Nephron (organoid): ENCODE data around the gene HRC.

Experiments used
- H3K27ac Mint-ChIP-seq, 3 experiments: 2 replicates each; pipeline ENCODE4 v1.8.0; 2020; ENCODE audit warnings: mixed read lengths in 3 of 3, mild to moderate bottlenecking in 2 of 3, moderate library complexity in 1 of 3
- H3K27me3 Mint-ChIP-seq: 2 replicates; pipeline ENCODE4 v1.8.0; 2021; ENCODE audit warnings: low read depth, mild to moderate bottlenecking, moderate library complexity, mixed read lengths
- H3K36me3 Mint-ChIP-seq: 2 replicates; pipeline ENCODE4 v1.8.0; 2020; ENCODE audit warnings: low read depth, mixed read lengths
- H3K4me1 Mint-ChIP-seq: 2 replicates; pipeline ENCODE4 v1.8.0; 2020; ENCODE audit warnings: mixed read lengths
- H3K4me3 Mint-ChIP-seq, 3 experiments: 2 replicates each; pipeline ENCODE4 v1.8.0; 2020; ENCODE audit warnings: mild to moderate bottlenecking in 3 of 3, mixed read lengths in 3 of 3, moderate library complexity in 2 of 3
- H3K9me3 Mint-ChIP-seq: 2 replicates; pipeline ENCODE4 v1.8.0; 2020; ENCODE audit warnings: mixed read lengths
- TF ChIP-seq, protein P1 (sequence below), 3 experiments: fragments of 200-600 bp; sonication (generic); IDR thresholded peaks; one replicate each; pipeline ENCODE4 v1.5.0; 2021; ENCODE audit warnings: antibody characterized with exemption in 3 of 3; ENCODE audit not compliant: unreplicated experiment in 3 of 3

The HRC gene

GRCh38 chr19:49135686-49136085 lies 19.5 kb downstream of the HRC start:
- H3K4me1 Mint-ChIP-seq, result peaks cover 10% of the 10 kb centered on the region
- H3K9me3 Mint-ChIP-seq, result peaks cover 4% of the 10 kb centered on the region
- TF ChIP-seq, protein P1, sequence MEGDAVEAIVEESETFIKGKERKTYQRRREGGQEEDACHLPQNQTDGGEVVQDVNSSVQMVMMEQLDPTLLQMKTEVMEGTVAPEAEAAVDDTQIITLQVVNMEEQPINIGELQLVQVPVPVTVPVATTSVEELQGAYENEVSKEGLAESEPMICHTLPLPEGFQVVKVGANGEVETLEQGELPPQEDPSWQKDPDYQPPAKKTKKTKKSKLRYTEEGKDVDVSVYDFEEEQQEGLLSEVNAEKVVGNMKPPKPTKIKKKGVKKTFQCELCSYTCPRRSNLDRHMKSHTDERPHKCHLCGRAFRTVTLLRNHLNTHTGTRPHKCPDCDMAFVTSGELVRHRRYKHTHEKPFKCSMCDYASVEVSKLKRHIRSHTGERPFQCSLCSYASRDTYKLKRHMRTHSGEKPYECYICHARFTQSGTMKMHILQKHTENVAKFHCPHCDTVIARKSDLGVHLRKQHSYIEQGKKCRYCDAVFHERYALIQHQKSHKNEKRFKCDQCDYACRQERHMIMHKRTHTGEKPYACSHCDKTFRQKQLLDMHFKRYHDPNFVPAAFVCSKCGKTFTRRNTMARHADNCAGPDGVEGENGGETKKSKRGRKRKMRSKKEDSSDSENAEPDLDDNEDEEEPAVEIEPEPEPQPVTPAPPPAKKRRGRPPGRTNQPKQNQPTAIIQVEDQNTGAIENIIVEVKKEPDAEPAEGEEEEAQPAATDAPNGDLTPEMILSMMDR (IDR thresholded peaks at IDR 0.05; ENCODE audit: unreplicated experiment in 3 of 3), result no peak
- no peak overlapping the region for H3K4me3 Mint-ChIP-seq
- peaks cover 33% of the 10 kb centered on the region for H3K36me3 Mint-ChIP-seq
- H3K27me3 Mint-ChIP-seq, result no peaks in the 10 kb centered on the region
- H3K27ac Mint-ChIP-seq, result no peak overlapping the region

DNA sequence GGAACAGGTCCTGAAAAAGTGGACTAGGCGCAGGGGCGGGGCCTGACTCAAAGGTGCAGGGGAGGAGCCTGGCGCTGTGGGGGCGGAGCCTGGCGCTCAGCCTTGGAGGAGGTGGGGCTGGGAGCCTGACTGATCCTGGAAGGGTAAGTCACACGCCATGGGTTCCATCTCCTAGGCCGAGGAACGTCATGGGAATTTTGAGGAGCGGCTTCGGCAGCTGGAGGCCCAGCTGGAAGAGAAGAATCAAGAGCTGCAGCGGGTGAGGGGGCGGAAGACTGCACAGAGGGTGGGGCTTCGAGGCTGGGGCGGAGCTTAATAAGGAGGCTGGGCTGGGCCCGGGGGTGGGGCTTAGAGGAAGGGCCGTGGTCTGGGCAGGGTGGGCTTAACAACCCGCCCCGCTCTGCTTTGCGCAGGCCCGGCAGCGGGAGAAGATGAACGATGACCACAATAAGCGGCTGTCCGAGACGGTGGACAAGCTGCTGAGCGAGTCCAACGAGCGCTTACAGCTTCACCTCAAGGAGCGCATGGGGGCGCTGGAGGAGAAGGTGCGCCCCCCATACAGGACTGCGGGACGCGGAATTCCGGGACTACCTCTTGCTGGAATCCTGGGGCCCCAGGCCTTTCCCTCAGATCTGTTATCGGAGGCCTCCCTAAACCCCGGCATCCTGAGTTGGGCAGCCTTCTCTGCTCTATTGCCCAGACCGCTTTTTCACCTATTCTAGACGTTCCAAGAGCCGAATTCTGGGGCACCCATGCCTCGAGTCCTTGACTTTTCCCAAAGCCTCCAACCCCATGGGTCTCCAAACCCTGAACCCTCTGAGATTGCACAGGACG lies 21.4 kb downstream of the HRC start:
- Mint-ChIP-seq H3K27me3 (no peaks in the 10 kb centered on the region), H3K4me1 (peaks cover 14% of the 10 kb centered on the region), H3K9me3 (peaks cover 4% of the 10 kb centered on the region), H3K27ac (no peak overlapping the region), H3K4me3 (no peak overlapping the region), H3K36me3 (peaks cover 33% of the 10 kb centered on the region)
- TF ChIP-seq, protein P1 (IDR thresholded peaks at IDR 0.05; ENCODE audit: unreplicated experiment in 3 of 3), result no peak

GRCh38 chr19:49132974-49133609 lies 22.1 kb downstream of the HRC start:
- Mint-ChIP-seq H3K4me3 (no peak overlapping the region), H3K27ac (no peak overlapping the region), H3K9me3 (peaks cover 4% of the 10 kb centered on the region), H3K4me1 (peaks cover 20% of the 10 kb centered on the region), H3K36me3 (peaks cover 33% of the 10 kb centered on the region), H3K27me3 (no peaks in the 10 kb centered on the region)
- TF ChIP-seq, protein P1 (IDR thresholded peaks at IDR 0.05; ENCODE audit: unreplicated experiment in 3 of 3), result no peak

GRCh38 chr19:49130325-49130724 lies 24.9 kb downstream of the HRC start:
- TF ChIP-seq, protein P1 (IDR thresholded peaks at IDR 0.05; ENCODE audit: unreplicated experiment in 3 of 3), result no peak
- peak overlapping the region in 2 of 3 experiments; percentile 32 to 38 for H3K4me3 Mint-ChIP-seq
- H3K27me3 Mint-ChIP-seq, result no peaks in the 10 kb centered on the region
- peaks cover 12% of the 10 kb centered on the region for H3K4me1 Mint-ChIP-seq
- no peaks in the 10 kb centered on the region for H3K9me3 Mint-ChIP-seq
- peaks cover 16% of the 10 kb centered on the region for H3K36me3 Mint-ChIP-seq
- H3K27ac Mint-ChIP-seq, result no peak overlapping the region

DNA sequence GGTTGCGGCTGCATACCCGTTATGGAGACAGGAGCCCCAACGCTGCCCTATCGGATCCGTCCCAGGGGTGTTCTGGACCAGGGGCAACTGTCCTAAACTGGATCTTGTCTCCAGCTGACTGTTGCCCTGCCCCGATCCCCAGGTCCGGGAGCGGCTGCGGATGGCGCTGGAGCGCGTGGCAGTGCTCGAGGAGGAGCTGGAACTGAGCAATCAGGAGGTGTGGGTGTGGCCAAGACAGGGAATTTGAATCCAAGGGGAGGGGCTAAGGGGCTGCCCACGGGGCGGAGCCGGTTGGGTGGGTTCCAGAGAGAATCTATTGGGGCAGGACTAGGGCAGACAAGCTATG lies 26.0 kb downstream of the HRC start:
- no peak overlapping the region for H3K27ac Mint-ChIP-seq
- peak overlapping the region; percentile 30 to 84 (median 64) for H3K4me3 Mint-ChIP-seq
- peaks cover 6% of the 10 kb centered on the region for H3K27me3 Mint-ChIP-seq
- peaks cover 12% of the 10 kb centered on the region for H3K4me1 Mint-ChIP-seq
- TF ChIP-seq, protein P1 (IDR thresholded peaks at IDR 0.05; ENCODE audit: unreplicated experiment in 3 of 3), result no peak
- H3K36me3 Mint-ChIP-seq, result peaks cover 8% of the 10 kb centered on the region
- H3K9me3 Mint-ChIP-seq, result no peaks in the 10 kb centered on the region
